Prostate gland (tissue), 2 donors: ENCODE data around the gene RAB37.

Experiments
- POLR2AphosphoS5 ChIP-seq: sonication (generic); formaldehyde crosslinking; IDR thresholded peaks from one replicate; pipeline ENCODE4 v1.6.1; 2017; ENCODE audit warnings: antibody characterized with exemption
- TF ChIP-seq, protein P1 (sequence below), 4 experiments: fragments of 200-600 bp in 2 of 4; fragments of 450-650 bp in 2 of 4; sonication (generic) in 2 of 4; IDR thresholded peaks; 1 replicate in 3 of 4; 2 replicates in 1 of 4; pipeline ENCODE4 v1.5.1; 2016 to 2019; ENCODE audit warnings: antibody characterized with exemption in 4 of 4, mild to moderate bottlenecking in 2 of 4, moderate library complexity in 2 of 4

DNA sequence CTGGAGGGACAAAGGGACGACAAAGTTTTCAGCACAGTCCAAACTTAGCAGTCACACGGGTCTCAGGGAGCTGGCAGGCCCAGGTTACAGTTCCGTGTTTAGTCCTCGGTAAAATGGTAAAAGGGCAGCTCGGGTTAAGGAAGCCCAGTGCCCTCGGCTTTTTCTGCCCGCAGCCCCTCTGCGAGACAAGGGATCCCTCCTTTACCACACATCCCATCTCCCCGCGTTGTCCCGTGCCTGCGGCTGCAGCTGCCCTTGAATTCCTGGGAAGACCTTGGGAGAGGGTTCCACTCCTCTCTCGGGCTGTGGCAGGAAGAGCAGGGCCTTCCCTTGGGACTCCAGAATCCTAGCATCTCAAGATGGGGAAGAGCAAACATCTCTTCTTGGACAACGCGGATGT lies 7.2 kb upstream of the RAB37 start:
- TF ChIP-seq, protein P1, sequence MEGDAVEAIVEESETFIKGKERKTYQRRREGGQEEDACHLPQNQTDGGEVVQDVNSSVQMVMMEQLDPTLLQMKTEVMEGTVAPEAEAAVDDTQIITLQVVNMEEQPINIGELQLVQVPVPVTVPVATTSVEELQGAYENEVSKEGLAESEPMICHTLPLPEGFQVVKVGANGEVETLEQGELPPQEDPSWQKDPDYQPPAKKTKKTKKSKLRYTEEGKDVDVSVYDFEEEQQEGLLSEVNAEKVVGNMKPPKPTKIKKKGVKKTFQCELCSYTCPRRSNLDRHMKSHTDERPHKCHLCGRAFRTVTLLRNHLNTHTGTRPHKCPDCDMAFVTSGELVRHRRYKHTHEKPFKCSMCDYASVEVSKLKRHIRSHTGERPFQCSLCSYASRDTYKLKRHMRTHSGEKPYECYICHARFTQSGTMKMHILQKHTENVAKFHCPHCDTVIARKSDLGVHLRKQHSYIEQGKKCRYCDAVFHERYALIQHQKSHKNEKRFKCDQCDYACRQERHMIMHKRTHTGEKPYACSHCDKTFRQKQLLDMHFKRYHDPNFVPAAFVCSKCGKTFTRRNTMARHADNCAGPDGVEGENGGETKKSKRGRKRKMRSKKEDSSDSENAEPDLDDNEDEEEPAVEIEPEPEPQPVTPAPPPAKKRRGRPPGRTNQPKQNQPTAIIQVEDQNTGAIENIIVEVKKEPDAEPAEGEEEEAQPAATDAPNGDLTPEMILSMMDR (IDR thresholded peaks at IDR 0.05) = no peak
- no peak for TF ChIP-seq POLR2AphosphoS5
